HG02763 (cell line): ENCODE measurements around the gene LY86.
"Not testable (repeated sequence)": the region's sequence is repeated elsewhere in the genome, so short reads cannot be mapped to it uniquely, and the experiment has no call there.

Experiments used
- ATAC-seq: cut with Tn5 transposase; IDR thresholded peaks from one replicate; pipeline ENCODE4 v1.9.1; 2021; ENCODE audit warnings: mild to moderate bottlenecking, moderate library complexity; ENCODE audit not compliant: unreplicated experiment

LY86 gene

GRCh38 chr6:6649824-6650349, 61.4 kb downstream of the LY86 start:
- ATAC-seq, result no peak

- ATAC-seq, result no peak
Measured at GRCh38 chr6:6650839-6651238, 62.3 kb downstream of the LY86 start.

GRCh38 chr6:6651335-6651734, 62.8 kb downstream of the LY86 start:
- ATAC-seq, result no peak

GRCh38 chr6:6652932-6653331, 64.4 kb downstream of the LY86 start:
- no peak for ATAC-seq

GRCh38 chr6:6654599-6655575, 66.4 kb downstream of the LY86 start:
- ATAC-seq, result no peak

GRCh38 chr6:6655805-6656251, 67.3 kb downstream of the LY86 start:
- ATAC-seq, result no peak

GRCh38 chr6:6656287-6656686, 67.8 kb downstream of the LY86 start:
- no peak for ATAC-seq

GRCh38 chr6:6657085-6657819, 68.7 kb downstream of the LY86 start:
- ATAC-seq, result no peak

- ATAC-seq, result no peak
Measured at GRCh38 chr6:6657820-6658217, 69.3 kb downstream of the LY86 start.

GRCh38 chr6:6659600-6660327, 71.2 kb downstream of the LY86 start:
- ATAC-seq, result no peak

GRCh38 chr6:6660339-6661045, 72.0 kb downstream of the LY86 start:
- ATAC-seq, result no peak

- ATAC-seq, result no peak
Measured at GRCh38 chr6:6661191-6661590, 72.7 kb downstream of the LY86 start.

- no peak for ATAC-seq
Measured at GRCh38 chr6:6661684-6662083, 73.2 kb downstream of the LY86 start.

- ATAC-seq, result no peak
Measured at GRCh38 chr6:6663421-6664135, 75.1 kb downstream of the LY86 start.

GRCh38 chr6:6665555-6666243, 77.2 kb downstream of the LY86 start:
- no peak for ATAC-seq

- not testable (repeated sequence) for ATAC-seq
Measured at GRCh38 chr6:6670150-6670549, 81.6 kb downstream of the LY86 start.

- no peak for ATAC-seq
Measured at GRCh38 chr6:6674872-6675271, 86.4 kb downstream of the LY86 start.

GRCh38 chr6:6676910-6677441, 88.5 kb downstream of the LY86 start:
- ATAC-seq, result no peak

GRCh38 chr6:6678185-6678671, 89.7 kb downstream of the LY86 start:
- no peak for ATAC-seq
